ENCODE results near the gene KCNC1.

KCNC1 gene

DNA sequence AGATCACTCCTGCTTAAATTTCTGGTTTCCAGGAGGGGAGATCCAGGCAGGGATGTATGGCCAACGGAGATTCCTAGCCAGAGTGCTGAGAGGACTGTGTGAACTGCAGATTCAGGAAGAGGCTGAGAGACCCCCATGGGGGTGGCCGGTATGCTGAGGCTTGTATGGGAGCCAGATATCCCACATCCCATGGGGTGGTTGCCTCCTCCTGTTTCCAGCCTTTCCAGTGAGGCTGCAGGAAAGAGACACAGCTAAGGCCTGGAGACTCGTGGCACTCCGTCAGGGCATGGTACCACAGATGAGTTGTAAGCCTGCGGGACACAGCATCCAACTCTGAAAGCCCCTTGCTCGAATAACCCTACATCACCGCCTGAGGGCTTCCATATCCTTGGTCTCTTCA, 16.6 kb upstream of the KCNC1 start:
- no peak for DNase-seq

DNA sequence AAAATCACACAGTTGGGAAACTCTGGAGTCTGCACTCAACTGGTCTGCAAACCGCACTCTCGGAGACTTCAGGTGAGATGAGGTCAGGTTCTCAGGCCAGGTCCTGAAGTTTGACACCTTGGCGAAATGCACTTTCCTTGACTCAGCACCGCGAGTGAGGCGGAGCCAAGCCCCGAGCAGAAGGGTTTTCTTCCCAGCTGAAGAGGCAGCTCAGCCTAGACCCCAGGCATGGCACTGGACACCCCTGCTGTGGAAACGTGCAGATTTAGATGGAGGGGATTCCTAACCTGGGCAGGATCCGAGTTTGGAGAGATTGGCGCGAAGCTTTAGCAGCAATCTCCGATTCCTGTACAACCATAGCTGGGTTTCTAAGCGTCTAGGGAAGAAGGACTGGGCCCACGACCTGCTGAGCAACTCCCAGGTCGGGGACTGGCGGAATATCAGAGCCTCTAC, 16.0 kb upstream of the KCNC1 start:
- DNase-seq = no peak

DNA sequence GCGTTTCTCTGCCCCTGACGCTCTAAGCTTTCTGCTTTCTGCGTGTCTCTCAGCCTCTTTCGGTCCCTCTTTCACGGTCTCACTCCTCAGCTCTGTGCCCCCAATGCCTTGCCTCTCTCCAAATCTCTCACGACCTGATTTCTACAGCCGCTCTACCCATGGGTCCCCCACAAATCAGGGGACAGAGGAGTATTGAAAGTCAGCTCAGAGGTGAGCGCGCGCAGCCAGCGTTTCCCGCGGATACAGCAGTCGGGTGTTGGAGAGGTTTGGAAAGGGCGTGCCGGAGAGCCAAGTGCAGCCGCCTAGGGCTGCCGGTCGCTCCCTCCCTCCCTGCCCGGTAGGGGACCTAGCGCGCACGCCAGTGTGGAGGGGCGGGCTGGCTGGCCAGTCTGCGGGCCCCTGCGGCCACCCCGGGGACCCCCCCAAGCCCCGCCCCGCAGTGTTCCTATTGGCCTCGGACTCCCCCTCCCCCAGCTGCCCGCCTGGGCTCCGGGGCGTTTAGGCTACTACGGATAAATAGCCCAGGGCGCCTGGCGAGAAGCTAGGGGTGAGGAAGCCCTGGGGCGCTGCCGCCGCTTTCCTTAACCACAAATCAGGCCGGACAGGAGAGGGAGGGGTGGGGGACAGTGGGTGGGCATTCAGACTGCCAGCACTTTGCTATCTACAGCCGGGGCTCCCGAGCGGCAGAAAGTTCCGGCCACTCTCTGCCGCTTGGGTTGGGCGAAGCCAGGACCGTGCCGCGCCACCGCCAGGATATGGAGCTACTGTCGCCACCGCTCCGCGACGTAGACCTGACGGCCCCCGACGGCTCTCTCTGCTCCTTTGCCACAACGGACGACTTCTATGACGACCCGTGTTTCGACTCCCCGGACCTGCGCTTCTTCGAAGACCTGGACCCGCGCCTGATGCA, 15.3 kb upstream of the KCNC1 start, which contains the start of gene MYOD1:
Gene MYOD1 (plus strand): TSS at position 544 of the 910 bp plus-strand sequence. CDS start 212 bp downstream, at position 756.
- no peak for DNase-seq

DNA sequence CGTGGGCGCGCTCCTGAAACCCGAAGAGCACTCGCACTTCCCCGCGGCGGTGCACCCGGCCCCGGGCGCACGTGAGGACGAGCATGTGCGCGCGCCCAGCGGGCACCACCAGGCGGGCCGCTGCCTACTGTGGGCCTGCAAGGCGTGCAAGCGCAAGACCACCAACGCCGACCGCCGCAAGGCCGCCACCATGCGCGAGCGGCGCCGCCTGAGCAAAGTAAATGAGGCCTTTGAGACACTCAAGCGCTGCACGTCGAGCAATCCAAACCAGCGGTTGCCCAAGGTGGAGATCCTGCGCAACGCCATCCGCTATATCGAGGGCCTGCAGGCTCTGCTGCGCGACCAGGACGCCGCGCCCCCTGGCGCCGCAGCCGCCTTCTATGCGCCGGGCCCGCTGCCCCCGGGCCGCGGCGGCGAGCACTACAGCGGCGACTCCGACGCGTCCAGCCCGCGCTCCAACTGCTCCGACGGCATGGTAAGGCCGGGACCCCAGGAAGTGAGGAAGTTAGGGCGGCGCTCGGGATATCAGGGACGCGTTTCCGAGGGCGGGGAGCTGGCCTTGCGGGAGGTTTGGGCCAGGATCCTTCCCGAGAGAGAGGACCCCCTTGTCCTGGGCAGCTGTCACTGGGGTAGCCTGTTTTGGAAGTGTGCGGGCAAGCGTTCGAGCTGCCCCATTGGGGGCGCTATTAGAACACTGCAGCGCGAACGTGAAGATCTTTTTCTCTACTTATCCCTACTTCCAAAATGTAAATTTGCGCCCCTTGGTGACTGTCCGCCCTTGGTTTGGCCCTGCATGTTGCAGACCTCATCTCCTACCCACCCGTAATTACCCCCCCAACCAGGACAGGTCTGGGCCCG, 14.4 kb upstream of the KCNC1 start:
- DNase-seq = no peak

DNA sequence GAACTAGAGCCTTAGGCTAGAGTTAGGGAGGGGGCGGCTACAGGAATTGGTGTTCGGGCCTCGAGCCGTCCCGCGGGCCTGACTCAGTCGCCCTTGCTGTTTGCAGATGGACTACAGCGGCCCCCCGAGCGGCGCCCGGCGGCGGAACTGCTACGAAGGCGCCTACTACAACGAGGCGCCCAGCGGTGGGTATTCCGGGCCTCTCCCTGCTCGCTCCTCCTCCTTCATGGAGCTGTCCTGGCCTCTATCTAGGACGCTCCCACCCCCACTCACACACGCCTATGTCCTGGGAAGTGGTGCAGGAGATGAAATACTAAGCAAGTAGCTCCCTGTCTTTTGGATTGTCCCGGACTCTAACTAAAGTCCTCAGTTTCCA, 13.8 kb upstream of the KCNC1 start:
- no peak for DNase-seq

DNA sequence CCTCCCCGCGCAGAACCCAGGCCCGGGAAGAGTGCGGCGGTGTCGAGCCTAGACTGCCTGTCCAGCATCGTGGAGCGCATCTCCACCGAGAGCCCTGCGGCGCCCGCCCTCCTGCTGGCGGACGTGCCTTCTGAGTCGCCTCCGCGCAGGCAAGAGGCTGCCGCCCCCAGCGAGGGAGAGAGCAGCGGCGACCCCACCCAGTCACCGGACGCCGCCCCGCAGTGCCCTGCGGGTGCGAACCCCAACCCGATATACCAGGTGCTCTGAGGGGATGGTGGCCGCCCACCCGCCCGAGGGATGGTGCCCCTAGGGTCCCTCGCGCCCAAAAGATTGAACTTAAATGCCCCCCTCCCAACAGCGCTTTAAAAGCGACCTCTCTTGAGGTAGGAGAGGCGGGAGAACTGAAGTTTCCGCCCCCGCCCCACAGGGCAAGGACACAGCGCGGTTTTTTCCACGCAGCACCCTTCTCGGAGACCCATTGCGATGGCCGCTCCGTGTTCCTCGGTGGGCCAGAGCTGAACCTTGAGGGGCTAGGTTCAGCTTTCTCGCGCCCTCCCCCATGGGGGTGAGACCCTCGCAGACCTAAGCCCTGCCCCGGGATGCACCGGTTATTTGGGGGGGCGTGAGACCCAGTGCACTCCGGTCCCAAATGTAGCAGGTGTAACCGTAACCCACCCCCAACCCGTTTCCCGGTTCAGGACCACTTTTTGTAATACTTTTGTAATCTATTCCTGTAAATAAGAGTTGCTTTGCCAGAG, 13.2 kb upstream of the KCNC1 start:
- DNase-seq = no peak

DNA sequence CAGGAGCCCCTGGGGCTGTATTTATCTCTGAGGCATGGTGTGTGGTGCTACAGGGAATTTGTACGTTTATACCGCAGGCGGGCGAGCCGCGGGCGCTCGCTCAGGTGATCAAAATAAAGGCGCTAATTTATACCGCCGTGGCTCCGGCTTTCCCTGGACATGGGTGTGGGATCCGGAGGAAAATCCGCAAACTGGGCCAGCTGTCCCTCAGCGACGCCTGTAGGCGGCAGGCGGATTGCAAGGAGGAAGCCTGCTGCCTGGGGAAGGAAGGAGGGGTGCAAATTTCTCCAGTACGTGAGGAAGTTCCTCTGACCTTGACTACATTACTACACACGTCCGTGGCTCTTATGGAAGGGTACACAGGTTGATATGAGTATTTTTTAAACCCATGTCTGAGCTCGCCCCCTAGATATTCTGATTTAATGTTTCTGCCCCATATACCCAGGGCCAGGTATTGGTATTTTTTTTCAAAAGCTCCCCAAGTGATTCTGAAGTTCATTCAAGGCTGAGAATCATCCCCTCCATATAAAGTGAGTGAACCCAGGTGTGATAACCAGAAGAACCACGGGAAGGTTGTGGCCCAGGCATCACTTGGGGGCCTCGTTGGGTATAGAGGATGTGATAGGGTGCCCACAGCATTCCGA, 12.5 kb upstream of the KCNC1 start:
- DNase-seq = no peak

DNA sequence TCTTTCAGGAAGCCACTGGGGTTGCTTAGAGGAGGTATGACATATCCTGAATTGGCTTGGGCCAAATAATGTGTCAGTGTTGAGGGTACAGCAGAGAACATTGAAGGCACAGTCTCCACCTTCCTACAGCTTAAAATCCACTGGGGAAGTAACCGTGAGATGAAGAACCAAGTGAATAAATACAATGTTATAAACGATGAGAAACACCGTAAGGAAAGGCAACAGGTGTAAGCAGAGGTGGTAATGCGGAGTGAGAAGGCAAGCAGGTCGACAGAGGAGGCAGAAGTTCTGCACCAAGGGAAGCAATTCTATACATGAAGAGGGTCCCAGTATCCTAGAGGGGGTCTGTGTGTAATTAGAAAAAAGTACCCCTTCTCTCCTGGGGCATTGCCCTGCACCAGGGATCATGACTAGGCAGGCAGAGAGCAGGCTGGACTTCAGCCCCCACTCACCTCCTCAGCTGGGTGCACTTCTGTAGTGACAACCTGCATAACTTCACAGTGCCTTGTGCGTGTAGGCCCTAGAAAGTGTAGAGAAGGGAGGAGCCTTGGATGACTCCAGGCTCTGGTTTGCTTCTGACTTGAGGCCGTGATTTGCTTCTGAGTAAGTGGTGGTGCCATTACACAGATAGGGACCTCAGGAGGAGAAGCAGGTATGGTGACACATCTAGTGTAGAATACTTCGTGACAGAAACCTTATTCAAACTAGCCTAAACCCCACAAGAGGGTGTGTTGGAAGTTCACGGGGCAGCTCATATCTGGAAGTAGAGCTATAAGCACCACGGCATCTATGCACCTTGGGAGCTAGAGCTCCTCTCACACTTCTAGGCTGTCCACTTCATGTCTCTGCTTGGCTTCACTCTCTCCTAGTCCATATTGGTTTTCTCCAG, 10.3 kb upstream of the KCNC1 start:
- DNase-seq = no peak

DNA sequence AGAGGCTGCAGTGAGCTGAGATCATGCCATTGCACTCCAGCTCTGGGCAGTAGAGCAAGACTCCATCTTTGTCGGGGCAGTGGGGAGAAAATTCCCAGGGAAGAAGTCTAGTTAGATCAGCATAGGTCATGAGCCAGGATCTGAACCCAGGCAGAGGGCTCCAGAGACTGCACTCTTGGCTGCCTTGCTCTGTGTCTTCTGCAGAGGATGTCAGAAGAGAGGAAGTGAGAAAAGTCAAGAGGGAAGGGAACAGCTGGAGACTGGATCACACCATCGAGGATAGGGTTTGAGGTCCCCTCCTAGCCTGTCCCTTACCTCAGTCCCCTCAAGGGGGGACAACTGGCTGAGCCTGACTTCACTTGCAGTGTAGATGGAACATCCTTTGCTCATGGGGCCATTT, 9.4 kb upstream of the KCNC1 start:
- no peak for DNase-seq

DNA sequence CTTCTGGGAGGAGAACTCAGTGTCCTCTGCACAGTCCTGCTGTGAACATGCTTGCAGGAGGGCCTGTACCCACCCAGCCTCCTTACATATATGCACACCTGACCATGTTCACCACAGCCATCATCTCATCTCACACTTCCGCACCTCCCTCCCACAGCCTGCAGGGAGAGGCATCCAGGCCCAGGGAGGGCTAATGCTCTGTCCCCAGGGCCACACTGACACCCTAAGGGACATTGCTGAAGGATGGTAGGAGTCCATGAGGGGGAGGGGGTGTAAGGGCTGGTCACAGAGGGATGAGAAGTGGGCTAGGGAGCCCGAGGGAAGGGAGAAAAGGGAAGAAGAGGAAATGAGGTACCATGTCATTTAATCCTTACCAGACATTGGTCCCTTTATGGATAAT, 4.4 kb upstream of the KCNC1 start:
- DNase-seq = no peak

DNA sequence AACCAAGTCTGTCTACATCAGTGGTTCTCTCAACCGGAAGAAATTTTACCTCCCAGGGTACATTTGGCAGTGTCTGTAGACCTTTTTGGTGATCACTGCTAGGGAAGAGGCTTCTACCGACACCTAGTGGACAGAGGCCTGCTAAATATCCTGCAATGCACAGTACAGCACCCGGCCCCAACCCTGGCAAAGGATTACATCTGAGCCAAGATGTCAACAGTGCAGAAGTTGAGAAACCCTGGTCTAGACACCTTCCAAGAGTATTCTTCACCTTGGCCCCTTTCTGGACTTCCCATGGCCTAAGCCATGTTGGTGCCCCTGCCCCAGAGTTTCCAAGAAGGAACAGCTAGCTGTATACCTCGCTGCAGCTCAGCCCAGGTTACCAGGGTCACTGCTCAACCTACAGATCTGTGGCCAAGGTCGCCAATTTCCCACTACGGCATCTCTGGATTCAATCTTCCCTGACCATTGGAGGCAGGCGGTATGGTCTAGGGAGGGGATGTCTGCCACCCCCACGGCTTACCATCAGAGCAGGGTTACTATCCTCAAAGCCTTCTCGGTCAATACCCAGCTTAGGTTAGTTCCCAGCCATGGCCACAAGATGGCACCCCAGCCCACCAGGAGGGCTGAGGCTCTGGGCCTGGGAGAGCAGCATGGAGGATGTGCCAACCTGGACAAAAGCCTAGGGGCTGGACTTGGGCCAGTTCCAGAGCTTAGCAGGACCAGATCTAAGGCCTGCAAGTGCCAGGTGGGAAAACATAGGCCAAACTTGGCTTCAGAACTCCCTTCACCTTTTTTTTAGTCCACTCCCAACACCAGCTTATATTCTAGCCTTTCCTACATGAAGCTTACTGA, 3.7 kb upstream of the KCNC1 start:
- peak; percentile 29 for DNase-seq

DNA sequence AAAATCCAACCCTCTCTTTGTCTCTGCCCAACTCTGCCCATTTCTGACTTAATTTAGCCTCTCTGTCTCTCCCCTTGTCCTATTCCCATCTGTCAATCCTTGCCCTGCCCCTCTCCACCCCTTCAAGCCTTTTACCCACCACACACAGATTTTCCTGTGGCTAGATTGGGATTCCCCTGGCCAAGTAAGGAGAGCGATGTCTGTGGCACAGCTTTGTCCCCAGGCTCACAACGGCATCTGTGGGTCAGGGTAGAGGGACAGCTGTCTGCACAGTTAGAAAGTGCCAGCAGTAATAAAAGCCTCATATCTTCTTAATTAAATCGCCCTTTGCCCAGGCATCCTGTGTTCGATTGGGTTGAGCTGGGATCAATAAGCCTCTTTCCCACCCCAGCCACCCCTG, 1.3 kb upstream of the KCNC1 start:
- no peak for DNase-seq

DNA sequence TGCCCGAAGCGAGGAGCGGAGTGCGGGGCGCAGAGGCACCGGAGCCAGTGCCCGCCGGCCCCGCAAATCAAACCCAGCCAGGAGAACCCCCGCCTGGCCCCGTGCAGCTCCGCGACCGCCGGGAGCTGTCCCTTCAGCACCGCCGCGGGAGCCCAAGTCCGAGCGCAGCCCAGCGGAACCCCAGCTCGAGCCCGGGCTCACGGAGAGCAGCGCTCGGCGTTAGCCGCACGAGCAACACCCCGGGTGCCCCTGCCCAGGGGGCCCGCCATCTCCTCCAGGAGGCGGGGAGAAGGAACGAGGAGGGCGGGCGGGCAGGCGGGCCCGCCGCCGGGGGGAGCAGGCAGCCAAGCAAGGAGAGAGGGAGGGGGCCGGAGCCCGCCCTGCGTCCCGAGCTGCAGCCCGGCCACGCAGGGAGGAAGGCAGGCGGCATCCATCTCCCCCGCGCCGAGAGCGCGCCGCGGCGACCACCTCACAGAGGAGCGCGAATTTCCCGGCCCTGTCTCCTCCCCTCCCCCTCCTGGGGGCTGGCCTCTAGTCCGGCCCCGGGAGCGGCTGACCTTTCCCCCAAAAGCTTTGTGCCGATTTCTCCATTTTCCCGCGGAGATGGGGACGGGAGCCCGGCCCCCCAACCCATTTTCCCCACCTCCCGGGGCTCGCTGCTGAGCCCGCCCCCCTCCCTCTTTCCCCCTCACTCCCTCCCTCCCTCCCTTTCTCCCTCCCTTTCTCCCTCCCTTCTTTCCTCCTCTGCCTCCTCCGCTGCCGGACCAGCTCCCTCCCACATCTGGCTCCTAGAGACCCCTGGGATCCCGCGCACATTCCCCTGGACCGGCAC, 621 bp downstream of the KCNC1 start:
- DNase-seq = no peak

DNA sequence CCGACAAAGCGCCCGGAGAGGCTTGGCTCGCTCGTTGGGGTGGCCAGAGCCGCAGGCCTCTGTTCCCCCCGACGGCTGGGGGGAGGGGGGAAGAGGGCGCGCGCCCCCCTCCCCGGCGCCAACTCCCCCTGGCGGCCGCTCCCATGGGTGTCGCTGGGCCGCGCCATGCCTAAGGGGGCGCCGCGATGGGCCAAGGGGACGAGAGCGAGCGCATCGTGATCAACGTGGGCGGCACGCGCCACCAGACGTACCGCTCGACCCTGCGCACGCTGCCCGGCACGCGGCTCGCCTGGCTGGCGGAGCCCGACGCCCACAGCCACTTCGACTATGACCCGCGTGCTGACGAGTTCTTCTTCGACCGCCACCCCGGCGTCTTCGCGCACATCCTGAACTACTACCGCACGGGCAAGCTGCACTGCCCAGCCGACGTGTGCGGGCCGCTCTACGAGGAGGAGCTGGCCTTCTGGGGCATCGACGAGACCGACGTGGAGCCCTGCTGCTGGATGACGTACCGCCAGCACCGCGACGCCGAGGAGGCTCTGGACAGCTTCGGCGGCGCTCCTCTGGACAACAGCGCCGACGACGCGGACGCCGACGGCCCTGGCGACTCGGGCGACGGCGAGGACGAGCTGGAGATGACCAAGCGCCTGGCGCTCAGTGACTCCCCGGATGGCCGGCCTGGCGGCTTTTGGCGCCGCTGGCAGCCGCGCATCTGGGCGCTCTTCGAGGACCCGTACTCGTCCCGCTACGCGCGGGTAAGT, 1.4 kb downstream of the KCNC1 start:
- no peak for DNase-seq

DNA sequence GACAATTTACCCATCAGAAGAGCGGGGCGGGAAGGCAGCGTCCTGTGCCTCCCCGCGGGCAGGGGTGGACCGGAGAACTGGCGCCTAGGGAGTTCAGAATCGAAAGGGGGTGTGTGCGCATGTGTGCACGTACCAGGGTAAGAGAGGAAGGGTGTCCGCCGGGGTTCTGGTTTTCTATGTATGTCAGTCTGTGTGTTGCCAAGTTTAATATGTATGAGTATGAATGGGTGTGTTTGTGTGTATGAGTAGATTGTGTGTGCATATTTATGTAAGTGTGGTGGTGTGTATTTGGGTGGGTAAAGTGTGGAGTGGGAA, 2.0 kb downstream of the KCNC1 start:
- DNase-seq = no peak

DNA sequence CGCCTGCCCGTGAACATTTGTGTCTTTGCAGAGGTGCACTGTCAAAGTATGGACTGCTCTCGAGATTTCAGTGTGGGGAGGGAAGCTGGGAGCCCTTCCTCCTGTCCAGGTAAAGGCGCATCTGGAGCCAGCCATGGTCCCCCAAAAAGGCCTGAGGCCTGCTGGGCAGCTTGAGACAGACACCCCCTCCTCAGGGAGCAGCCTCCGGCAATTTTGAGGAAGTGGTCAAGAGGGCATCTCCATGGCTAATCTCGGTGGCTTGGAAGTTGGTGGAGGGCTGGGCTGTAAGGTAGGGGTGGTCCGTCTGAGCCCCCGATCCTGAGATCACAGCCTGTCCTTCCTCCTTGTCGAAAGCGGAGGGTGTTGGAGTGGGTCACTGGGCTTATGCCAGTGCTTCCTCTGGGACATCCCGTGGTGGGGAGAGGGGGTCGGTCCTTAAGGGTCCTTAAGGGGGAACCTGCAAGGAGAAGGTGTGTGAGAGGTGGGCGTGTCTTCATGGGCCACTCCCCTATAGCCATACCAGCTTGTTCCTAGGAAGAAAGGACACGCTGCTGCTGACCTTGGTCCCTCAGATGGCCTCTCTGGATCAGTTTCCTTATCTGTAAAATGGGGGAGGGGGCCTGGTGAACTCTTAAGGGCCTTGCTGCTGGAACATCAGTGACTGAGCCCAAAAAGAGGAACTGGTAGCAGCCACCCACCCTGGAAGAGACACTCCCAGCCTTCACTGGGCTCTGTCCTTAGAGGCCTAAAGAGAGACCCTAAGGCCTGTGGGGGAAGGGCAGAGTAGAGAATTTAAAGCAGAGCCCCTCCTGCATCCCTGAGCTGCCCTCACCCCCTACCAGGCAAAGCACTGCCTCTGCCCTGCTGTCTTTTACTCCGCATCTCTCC, 2.6 kb downstream of the KCNC1 start:
- DNase-seq = no peak

DNA sequence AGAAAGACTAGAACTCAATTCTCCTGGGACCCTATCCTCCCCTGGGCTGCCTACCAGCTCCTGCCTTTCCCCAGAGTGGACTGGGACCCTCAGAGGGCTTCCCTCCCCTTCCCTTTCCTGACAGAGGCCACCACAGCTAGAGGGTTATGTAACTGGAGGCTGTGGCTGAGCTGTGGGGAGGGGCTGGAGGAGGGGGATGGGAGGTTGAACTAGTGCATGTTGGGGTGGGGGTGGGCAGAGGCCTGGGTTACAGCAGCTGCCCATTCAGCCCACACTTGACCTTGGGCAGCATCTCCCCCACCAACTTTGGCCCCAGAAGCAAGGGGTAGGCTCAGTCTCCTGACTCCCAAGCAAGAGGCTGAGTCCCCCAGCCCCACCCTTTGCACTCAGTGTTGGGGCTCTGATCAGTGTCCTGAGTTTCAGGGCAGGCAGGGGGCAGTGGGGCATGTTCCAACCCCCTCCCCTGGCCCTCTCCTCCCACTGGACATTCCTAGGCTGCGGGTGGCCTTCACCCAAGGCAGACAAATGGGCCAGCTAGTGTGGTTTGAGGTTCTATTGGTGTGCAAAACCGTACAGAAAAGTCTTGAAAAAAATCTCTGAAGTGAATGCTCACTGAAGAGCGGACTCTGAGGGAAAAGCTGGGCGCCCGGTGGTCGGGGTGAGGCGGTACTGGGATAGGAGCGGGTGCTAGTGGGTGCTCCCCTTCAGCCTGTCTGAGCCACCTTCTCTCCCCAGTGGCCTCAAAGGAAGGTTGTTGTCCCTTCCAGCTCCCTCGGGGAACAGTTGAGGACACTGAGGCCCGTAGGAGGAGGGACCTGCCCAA, 3.8 kb downstream of the KCNC1 start:
- DNase-seq = no peak
